ENCODE data around the gene ATP11B.

DNA sequence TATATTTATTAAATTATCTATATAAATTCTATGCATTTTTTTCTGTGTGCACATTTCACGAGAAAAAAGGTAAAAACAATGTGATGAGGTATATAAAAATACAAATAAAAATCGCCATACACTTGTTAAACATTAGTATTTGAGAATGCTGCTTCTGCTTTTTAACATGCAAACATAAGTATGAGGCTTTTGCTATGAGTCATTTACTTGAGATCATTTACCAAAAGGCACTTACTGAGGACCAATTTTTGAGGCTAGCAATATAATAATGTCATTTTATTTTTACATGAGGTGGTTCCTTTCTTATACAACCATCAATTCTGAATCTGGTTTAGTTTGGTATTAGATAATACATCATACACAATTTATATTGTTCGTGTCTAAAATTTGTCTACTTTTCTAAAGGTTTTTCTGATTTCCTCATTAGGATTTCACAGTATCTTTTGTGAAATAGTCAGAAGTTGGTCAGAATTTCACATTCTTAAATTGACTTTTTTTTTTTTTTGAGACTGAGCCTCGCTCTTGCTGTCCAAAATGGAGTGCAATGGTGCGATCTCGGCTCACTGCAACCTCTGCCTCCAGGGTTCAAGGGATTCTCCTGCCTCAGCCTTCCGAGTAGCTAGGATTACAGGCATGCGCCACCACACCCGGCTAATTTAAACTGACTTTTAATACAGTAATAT lies 161.4 kb downstream of the ATP11B start:
- TF ChIP-seq POLR2A (IDR thresholded peaks at IDR 0.05) = no peak
- TF ChIP-seq, protein P1, sequence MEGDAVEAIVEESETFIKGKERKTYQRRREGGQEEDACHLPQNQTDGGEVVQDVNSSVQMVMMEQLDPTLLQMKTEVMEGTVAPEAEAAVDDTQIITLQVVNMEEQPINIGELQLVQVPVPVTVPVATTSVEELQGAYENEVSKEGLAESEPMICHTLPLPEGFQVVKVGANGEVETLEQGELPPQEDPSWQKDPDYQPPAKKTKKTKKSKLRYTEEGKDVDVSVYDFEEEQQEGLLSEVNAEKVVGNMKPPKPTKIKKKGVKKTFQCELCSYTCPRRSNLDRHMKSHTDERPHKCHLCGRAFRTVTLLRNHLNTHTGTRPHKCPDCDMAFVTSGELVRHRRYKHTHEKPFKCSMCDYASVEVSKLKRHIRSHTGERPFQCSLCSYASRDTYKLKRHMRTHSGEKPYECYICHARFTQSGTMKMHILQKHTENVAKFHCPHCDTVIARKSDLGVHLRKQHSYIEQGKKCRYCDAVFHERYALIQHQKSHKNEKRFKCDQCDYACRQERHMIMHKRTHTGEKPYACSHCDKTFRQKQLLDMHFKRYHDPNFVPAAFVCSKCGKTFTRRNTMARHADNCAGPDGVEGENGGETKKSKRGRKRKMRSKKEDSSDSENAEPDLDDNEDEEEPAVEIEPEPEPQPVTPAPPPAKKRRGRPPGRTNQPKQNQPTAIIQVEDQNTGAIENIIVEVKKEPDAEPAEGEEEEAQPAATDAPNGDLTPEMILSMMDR (IDR thresholded peaks at IDR 0.05) = no peak
